Head of caudate nucleus (tissue), 42 donors: Measurements from ENCODE around the gene TNFRSF1B.
A peak's percentile ranks its signal among the peaks of the same experiment; 100 is the strongest.

Experiments
- DNase-seq, 42 donors: peaks; one replicate each; pipeline versions ENCODE4 v3.0.0 to v3.0.0-alpha.2; 2020 to 2021; ENCODE audit warnings: mixed read lengths in 7 of 42
- intact Hi-C: fragments of 100-400 bp; cut with DNase I; formaldehyde crosslinking; loops from one replicate; pipeline ENCODE4 v1.15.0; 2022

TNFRSF1B gene

DNA sequence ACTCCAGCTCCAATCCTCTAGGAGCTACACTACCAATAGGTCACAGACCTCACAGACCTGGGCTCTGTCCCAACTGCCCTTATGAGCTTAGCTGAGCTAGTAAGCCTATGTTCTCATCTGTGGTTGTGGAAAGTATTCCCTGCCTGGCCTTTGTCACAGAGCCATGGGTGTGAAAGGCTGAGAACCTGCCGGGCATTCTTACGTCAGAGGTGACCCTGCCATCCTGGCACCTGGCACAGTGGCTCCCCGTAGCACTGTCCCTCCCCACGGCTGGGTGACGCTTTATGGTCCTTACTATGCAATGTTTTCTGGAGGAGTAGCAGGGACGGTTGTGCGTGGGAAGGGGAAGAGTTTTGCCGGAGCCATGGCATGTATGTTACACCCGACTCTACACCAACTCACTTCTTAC lies 3.5 kb downstream of the TNFRSF1B start:
- intact Hi-C loops = no loop called here
- DNase-seq = no peak

DNA sequence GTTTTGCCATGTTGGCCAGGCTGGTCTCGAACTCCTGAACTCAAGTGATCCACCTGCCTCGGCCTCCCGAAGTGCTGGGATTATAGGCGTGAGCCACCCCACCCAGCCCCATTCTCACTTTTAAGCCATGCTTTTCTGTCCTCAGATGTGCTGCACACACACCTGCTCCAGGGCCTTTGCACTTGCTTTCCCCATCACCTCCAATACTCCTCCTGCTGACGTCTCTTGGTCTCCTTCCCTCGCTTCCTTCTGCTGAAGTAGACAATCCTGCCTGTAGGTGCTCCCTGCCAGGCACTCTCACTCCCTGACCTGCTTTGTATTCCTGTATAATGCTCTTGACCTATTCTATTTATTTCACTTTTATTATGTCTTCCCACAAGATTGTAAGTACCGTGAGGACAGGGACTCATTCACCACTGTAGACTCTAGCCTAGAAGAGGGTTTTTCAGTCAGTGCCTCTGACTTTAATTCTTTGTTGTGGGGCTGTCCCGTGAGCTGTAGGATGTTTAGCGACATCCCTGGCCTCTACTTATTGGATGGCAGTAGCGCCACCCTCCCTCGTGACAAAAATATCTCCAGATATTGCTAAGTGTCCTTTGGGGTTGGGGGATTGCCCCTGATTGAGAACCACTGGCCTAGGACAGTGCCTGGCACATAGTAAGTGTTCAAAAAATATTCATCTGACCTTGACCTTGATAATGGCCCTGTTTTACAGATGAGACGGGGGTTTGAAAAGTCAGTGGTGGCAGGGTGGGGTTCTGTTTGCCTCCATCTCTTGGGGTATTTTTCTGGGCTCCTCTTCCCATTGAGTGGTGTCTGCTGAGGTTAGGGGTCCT lies 4.6 kb downstream of the TNFRSF1B start:
- no peak for DNase-seq
- intact Hi-C loops = no loop called here

DNA sequence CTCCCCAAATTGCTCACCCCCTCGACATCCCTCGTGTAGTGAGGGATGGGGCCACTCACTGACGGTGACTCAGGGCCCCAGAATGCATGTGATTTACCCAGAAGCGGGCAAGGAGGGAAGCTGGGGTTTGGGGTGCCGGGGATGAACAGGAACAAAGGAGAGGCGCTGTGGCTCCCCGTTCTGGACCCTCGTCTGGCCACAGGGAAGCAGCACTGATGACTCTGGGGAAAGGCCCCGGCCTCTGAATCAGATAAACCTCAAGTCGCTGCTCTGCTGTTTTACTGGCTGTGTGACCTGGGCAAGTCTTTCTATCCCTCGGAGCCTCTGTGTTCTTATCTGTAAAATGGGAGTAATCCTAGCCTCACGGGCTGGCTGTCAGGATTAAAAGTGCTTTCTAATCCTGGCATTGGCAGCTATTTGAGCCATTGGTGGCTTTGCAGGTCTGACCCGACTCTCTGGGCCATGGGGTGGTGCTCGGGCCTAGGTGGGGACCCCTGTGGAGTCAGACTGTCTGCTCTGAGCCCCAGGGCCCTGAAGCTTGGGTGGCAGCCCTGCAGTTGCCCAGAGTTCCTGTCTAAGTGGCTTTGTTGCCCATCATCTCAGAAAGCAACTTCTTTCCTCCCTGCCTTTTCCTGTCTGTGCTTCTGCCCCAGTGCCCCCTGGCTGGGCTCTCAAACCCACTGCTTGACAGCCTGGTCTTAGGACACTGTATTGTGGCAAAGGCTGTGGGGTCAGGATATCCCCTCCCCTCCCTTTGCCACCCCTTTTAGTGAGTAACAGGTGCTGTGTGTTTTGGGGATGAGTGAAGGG lies 5.5 kb downstream of the TNFRSF1B start:
- intact Hi-C loops = no loop called here
- DNase-seq = no peak

DNA sequence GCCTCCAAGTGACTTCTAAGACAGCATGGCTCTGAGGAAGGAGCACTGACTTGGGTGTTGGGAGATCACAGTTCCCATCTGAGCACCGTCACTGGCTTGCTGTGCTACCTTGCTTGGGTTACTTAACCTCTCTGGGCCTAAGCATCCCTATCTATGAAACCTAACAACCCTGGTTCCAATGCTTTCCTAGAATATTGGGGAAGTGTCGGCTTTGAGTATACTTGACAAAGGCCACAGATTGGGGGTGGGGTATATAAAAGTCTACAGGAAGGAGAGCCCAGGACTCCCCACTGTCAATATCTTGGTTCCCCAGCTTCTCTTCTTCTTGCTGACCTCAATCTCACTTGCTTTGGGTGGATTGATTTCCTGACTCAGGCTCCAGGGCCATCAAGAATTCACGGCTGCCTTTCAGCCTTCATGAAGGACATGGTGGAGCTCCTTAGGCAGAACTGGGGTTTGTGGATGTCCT lies 6.3 kb downstream of the TNFRSF1B start:
- intact Hi-C loops = no loop called here
- DNase-seq = no peak

- intact Hi-C loops = no loop called here
- peak in 21 of 42 donors; percentile 24 to 71 (median 47) for DNase-seq
Measured at GRCh38 chr1:12173631-12174121, 6.9 kb downstream of the TNFRSF1B start.

DNA sequence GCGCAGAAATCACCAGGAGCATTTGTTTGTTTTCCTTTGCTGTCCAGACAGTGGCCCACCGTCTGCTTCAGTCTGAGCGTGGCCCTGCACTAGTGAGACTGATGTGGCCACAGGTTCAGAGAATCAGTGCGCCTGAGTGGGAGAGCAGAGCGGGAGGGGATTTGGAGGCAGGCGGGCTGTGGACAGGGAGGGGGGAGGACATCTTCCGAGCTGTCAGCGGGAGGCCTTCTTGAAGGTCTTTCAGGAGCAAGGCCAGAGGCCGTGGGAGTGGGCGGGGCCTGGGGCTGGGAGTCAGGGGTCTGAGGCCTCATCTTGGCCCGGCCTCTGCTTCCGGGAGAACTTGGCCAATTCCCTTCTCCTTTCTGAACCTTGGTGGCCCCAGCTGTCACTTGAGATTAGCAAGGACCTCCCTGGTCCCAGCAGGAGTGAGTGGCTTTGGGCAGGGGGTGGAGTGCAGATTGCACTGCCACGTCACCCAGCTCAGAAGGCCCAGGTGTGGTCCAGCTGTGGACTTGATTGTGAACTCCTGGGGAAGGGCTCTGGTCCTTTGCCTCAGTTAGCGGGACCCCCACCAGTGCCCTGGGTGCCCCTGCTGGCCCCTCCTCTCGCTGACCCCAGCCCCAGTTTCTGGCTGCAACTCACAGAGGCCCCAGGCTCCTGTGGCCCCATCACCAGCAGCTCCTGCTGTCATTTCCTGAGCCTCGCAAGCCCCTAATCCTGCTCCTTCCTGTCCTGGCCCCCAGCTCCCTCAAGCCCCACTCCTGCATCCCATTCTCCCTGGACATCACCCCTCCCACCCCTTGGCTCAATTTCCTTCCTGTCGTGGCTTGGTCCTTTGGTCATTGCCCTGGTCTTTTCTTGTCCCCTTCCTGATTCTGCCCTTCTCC lies 8.4 kb downstream of the TNFRSF1B start:
- intact Hi-C loops = no loop called here
- DNase-seq = peak in 7 of 42 donors; percentile 28 to 59 (median 37)

GRCh38 chr1:12176298-12177118 lies 9.7 kb downstream of the TNFRSF1B start:
- no peak for DNase-seq
- intact Hi-C loops = no loop called here

GRCh38 chr1:12177156-12177998 lies 10.6 kb downstream of the TNFRSF1B start:
- intact Hi-C loops = no loop called here
- no peak for DNase-seq

DNA sequence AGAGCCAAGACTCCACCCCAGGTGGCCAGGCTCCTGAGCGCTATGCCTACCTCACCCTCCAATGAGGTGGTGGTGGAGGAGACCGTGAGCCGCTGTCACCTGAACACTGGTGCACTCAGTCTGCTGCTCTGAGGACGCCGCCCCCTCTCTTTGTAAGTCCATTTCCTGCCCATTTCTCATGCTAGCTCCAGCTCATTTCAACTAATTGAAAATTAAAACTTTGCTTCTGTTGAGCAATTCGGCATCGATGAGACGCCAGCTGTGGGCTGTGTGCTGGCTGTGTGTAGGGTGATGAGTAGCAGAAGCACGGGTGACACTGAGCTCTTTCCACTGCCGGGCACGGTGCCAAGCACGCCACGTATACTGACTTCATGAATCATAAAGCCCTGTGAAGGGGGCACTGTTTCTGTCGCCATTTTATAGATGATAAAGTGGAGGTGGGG lies 11.2 kb downstream of the TNFRSF1B start:
- DNase-seq = peak; percentile 27 to 89 (median 71)
- intact Hi-C loops = no loop called here

GRCh38 chr1:12178511-12178910 lies 11.7 kb downstream of the TNFRSF1B start:
- intact Hi-C loops = no loop called here
- no peak for DNase-seq

DNA sequence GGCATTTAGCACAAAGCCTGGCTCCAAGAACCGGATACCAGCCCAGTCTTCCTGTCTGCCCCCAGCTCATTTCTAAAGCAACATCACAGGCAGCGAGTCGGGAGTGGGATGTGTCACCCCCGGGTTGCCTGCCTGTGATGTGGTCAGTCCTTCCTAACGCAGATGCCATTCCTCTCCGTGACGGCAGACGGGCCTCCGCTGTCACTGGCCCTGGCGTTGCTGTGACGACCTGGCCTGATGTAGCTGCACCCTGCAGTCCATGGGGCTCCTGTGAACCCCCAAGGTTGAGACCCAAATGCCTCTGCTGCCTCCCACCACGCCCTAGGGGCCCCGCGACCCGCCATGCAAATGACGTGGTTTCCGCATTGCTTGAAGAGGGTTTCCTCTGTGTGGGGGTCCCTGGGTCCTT lies 12.3 kb downstream of the TNFRSF1B start:
- intact Hi-C loops = no loop called here
- DNase-seq = peak in 2 of 42 donors; percentile 41 to 50

DNA sequence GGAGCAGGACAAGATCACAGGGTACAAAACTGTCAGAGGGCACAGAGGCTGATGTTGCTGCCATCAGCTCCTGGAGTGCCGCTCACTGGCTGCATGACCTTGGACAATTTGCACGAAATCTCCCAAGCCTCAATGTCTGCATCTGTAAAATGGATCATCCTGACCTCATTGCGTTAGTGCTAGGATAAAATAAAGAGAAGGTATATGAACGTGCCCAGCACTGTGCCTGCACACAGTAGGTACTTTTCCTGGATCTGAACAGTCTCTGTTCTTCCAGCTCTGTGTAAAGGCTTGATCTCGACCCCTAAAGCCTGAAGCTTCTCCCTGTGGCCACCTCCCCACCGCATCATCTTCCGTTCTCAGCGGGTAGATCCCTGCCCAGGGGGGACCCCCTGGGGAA lies 12.9 kb downstream of the TNFRSF1B start:
- DNase-seq = no peak
- intact Hi-C loops = no loop called here

- intact Hi-C loops = no loop called here
- peak in 37 of 42 donors; percentile 21 to 86 (median 55) for DNase-seq
Measured at GRCh38 chr1:12180315-12180714, 13.5 kb downstream of the TNFRSF1B start.

GRCh38 chr1:12180903-12181302 lies 14.1 kb downstream of the TNFRSF1B start:
- no peak for DNase-seq

DNA sequence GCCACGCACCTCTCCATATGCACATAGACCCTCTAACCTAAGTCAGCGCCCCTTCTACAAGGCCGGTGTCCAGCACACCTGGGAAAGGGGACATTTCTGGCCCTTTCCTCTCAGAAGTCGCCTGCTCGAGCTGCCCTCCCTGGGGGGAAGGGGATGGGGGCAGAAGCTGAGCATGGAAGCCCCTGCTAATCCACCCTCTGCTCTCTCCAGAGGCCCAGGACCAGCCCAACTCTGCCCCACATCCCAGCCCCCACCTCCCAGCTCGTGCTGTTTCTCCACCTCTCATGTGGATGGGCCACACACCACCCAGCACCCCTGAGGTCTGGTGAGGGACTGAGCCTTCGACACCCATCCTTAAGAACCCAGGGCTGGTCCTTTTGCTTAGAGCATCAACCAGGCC lies 14.8 kb downstream of the TNFRSF1B start:
- no peak for DNase-seq
- intact Hi-C loops = no loop called here

More at GRCh38 chr1:12180903-12181302, 14.1 kb downstream of the TNFRSF1B start:
- intact Hi-C loops = no loop called here

GRCh38 chr1:12182410-12182984 lies 15.7 kb downstream of the TNFRSF1B start:
- intact Hi-C loops = no loop called here
- no peak for DNase-seq
